ENCODE measurements around the gene FLNB. TPM values are rescaled to one million over a fixed set of nuclear protein-coding genes. Genes with fewer than 3 reads are reported as not detected.
"Not testable (repeated sequence)": the region's sequence is repeated elsewhere in the genome, so short reads cannot be mapped to it uniquely, and the experiment has no call there.

The FLNB gene
- total RNA-seq, 1 experiment from 2014 or later, result 315 TPM

DNA sequence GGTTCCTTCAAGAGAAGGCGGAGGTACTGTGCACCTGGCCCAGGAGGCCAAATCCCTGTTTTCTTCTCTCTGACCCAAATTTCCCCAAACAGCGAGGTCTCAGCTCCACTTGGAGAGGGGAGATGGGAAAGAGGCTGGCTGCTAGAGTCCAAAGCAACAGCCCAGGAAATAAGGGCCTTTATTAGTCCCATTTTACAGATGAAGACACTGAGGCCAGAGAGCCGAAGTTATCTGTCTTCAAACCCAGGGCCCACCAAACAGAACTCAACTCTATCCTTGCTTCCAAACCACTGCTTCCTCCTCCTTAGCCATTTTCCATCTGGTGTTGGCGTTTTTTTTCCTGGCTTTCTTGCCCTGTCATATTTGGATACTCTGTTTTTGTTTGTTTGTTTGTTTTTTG is 22.0 kb upstream of the FLNB start:
- no peaks in the 10 kb centered on the region for H3K27me3 Mint-ChIP-seq (ENCODE audit: insufficient read depth, unreplicated experiment)
- BruUV-seq (replicated peaks), result no TSS peak
- Histone ChIP-seq H3K9me3 (no peaks in the 10 kb centered on the region), H3K4me1 (peaks cover 55% of the 10 kb centered on the region), H3K36me3 (ENCODE audit: control insufficient read depth, insufficient read depth, low read length) (no peaks in the 10 kb centered on the region; the same call in 1 of the 2 replicates), H3K4me3 (ENCODE audit: low read depth, low read length) (no peak overlapping the region), H3K27me3 (replicated peaks; ENCODE audit: control insufficient read depth, insufficient read depth, low read length) (no peaks in the 10 kb centered on the region)
- DNase-seq, result no peak
- CTCF ChIA-PET, result no interaction called here
- TF ChIP-seq, protein P1, sequence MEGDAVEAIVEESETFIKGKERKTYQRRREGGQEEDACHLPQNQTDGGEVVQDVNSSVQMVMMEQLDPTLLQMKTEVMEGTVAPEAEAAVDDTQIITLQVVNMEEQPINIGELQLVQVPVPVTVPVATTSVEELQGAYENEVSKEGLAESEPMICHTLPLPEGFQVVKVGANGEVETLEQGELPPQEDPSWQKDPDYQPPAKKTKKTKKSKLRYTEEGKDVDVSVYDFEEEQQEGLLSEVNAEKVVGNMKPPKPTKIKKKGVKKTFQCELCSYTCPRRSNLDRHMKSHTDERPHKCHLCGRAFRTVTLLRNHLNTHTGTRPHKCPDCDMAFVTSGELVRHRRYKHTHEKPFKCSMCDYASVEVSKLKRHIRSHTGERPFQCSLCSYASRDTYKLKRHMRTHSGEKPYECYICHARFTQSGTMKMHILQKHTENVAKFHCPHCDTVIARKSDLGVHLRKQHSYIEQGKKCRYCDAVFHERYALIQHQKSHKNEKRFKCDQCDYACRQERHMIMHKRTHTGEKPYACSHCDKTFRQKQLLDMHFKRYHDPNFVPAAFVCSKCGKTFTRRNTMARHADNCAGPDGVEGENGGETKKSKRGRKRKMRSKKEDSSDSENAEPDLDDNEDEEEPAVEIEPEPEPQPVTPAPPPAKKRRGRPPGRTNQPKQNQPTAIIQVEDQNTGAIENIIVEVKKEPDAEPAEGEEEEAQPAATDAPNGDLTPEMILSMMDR (IDR thresholded peaks at IDR 0.05; ENCODE audit: insufficient read depth in 1 of 2, low read depth in 1 of 2, low read length in 1 of 2, severe bottlenecking in 1 of 2, unreplicated experiment in 1 of 2), result no peak
- POLR2A ChIA-PET, result interaction anchor here (0.6 kb wide), 1 partner anchor 56 kb away, joined by 4 read pairs; no protein-coding TSS in a partner anchor
- intact Hi-C loops (cut with micrococcal nuclease; ENCODE audit: unreplicated experiment), result no loop called here
- H3K9me3 Mint-ChIP-seq (ENCODE audit: unreplicated experiment), result no peaks in the 10 kb centered on the region
- peaks cover 13% of the 10 kb centered on the region for H3K36me3 Mint-ChIP-seq (ENCODE audit: insufficient read depth, unreplicated experiment)
- H3K4me1 Mint-ChIP-seq (ENCODE audit: low read depth, unreplicated experiment), result peaks cover 30% of the 10 kb centered on the region
- H3K27ac Mint-ChIP-seq (ENCODE audit: unreplicated experiment), result peak overlapping the region; percentile 59
- H3K4me3 Mint-ChIP-seq (ENCODE audit: unreplicated experiment), result no peak overlapping the region

DNA sequence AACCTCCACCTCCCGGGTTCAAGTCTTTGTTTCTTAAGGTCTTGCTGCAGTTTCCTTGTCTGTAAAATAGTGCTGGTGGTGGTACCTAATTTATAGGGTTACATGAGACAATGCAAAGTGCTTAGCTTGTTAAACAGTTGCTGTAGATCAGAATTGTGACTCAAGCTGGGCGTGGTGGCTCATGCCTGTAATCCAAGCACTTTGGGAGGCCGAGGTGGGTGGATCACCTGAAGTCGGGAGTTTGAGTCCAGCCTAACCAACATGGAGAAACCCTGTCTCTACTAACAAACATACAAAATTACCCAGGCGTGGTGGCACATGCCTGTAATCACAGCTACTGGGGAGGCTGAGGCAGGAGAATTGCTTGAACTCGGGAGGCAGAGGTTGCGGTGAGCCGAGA is 19.0 kb upstream of the FLNB start:
- H3K27me3 ChIP-seq (replicated peaks; ENCODE audit: control insufficient read depth, insufficient read depth, low read length); CTCF ChIA-PET; POLR2A ChIA-PET; intact Hi-C loops (cut with micrococcal nuclease; ENCODE audit: unreplicated experiment); H3K27ac Mint-ChIP-seq (ENCODE audit: unreplicated experiment); DNase-seq; H3K9me3 Mint-ChIP-seq (ENCODE audit: unreplicated experiment); H3K27me3 Mint-ChIP-seq (ENCODE audit: insufficient read depth, unreplicated experiment); H3K4me3 ChIP-seq (ENCODE audit: low read depth, low read length); H3K36me3 ChIP-seq (ENCODE audit: control insufficient read depth, insufficient read depth, low read length); H3K9me3 ChIP-seq; H3K4me3 Mint-ChIP-seq (ENCODE audit: unreplicated experiment); H3K36me3 Mint-ChIP-seq (ENCODE audit: insufficient read depth, unreplicated experiment); BruUV-seq (replicated peaks): not testable (repeated sequence)
- peaks cover 29% of the 10 kb centered on the region for H3K4me1 Mint-ChIP-seq (ENCODE audit: low read depth, unreplicated experiment)
- H3K4me1 ChIP-seq, result peaks cover 67% of the 10 kb centered on the region

DNA sequence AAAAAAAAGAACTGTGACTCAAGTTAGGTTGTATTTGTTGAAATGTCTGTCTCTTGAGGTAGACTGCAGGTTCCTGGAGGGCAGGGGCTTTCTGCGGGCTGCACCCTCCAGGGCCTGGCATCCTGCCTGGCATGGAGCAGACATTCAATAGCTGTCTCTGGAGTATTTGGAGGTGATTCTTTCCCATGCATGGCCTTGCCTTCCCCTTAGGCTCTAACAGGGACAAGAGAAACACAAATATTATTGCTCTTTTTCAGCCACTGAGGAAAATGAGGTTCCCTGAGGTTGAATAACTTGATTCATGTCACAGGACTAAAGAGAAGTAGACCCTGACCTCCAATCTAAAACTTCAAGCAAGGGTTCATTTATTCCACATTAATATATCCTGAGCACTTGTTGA is 18.6 kb upstream of the FLNB start:
- TF ChIP-seq, protein P1 (IDR thresholded peaks at IDR 0.05; ENCODE audit: insufficient read depth in 1 of 2, low read depth in 1 of 2, low read length in 1 of 2, severe bottlenecking in 1 of 2, unreplicated experiment in 1 of 2), result no peak
- Histone ChIP-seq H3K9me3 (no peaks in the 10 kb centered on the region), H3K36me3 (ENCODE audit: control insufficient read depth, insufficient read depth, low read length) (no peaks in the 10 kb centered on the region), H3K4me1 (peaks cover 65% of the 10 kb centered on the region), H3K4me3 (ENCODE audit: low read depth, low read length) (no peak overlapping the region), H3K27me3 (replicated peaks; ENCODE audit: control insufficient read depth, insufficient read depth, low read length) (no peaks in the 10 kb centered on the region)
- BruUV-seq (replicated peaks), result no TSS peak
- Mint-ChIP-seq H3K4me3 (ENCODE audit: unreplicated experiment) (no peak overlapping the region), H3K27me3 (ENCODE audit: insufficient read depth, unreplicated experiment) (no peaks in the 10 kb centered on the region), H3K9me3 (ENCODE audit: unreplicated experiment) (no peaks in the 10 kb centered on the region), H3K36me3 (ENCODE audit: insufficient read depth, unreplicated experiment) (peaks cover 6% of the 10 kb centered on the region), H3K4me1 (ENCODE audit: low read depth, unreplicated experiment) (peaks cover 27% of the 10 kb centered on the region), H3K27ac (ENCODE audit: unreplicated experiment) (peak overlapping the region; percentile 78)
- intact Hi-C loops (cut with micrococcal nuclease; ENCODE audit: unreplicated experiment), result no loop called here
- CTCF ChIA-PET, result no interaction called here
- POLR2A ChIA-PET, result no interaction called here
- no peak for DNase-seq

Data from Caco-2 (cell line).